Prostate gland (tissue), 2 donors: ENCODE data around the gene BSPH1.
"Not testable (repeated sequence)": the region's sequence is repeated elsewhere in the genome, so short reads cannot be mapped to it uniquely, and the experiment has no call there.

Source experiments
- CTCF ChIP-seq, 4 experiments: fragments of 200-600 bp in 2 of 4; fragments of 450-650 bp in 2 of 4; sonication (generic) in 2 of 4; IDR thresholded peaks; 1 replicate in 3 of 4; 2 replicates in 1 of 4; pipeline ENCODE4 v1.5.1; 2016 to 2019; ENCODE audit warnings: antibody characterized with exemption in 4 of 4, mild to moderate bottlenecking in 2 of 4, moderate library complexity in 2 of 4
- POLR2AphosphoS5 ChIP-seq: sonication (generic); formaldehyde crosslinking; IDR thresholded peaks from one replicate; pipeline ENCODE4 v1.6.1; 2017; ENCODE audit warnings: antibody characterized with exemption

DNA sequence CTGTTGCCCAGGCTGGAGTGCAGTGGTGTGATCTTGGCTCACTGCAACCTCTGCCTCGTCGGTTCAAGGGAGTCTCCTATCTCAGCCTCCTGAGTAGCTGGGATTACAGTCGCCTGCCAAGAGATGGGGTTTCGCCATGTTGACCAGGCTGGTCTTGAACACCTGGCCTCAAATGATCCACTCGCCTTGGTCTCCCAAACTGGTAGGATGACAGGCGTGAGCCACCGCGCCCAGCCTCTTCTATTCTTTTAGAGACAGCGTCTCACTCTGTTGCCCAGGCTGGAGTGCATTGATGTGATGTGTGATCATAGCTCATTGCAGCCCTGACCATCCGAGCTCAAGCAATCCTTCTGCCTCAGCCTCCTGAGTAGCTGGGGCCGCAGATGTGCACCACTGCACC lies 36.0 kb downstream of the BSPH1 start:
- not testable (repeated sequence) for TF ChIP-seq CTCF (IDR thresholded peaks at IDR 0.05); POLR2AphosphoS5
